GM19025 (cell line): ENCODE data around the gene TEC.
"Not testable (repeated sequence)": the region's sequence is repeated elsewhere in the genome, so short reads cannot be mapped to it uniquely, and the experiment has no call there.

Experiments
- ATAC-seq: cut with Tn5 transposase; IDR thresholded peaks from one replicate; pipeline ENCODE4 v1.9.1; 2021; ENCODE audit warnings: mild to moderate bottlenecking, low read depth, moderate library complexity; ENCODE audit not compliant: unreplicated experiment

Gene TEC

GRCh38 chr4:48173056-48173991 is 96.3 kb downstream of the TEC start:
- ATAC-seq: peak; percentile 81

DNA sequence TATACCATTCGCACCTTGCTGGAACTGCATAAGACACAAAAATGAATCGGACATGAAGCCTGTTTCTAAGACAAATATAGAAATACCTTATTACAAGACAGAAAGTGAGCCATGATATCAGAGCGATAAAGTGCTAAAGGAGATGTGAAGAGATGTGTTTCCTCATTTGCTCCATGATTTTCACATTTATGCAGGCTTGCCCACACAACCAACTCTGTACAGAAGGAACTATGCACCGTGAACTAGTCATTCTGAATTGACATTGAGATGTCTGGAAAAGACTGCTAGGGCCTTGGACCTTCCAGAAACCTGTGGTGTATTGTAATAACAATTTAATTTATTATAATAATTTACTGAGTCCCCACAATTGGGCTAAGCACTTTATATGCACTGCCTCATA is 97.0 kb downstream of the TEC start:
- ATAC-seq: no peak

DNA sequence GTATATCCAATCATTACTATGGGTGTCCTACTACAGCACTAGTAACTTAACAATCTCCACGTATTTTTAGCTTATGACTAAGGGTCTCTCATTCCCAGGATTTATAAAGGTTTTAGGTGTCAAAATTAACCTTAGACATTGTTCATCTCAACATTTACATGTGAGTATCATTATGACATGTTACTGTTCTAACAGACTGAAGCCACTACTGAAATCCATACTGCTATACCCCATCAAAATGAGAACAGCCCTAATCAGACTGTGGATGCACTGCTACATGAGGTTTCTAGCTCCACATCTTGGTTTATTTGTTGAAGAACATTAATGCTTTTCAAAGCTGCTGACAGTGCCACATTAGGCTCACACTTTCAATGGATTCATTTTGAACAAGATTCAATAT is 100.0 kb downstream of the TEC start:
- ATAC-seq: no peak

DNA sequence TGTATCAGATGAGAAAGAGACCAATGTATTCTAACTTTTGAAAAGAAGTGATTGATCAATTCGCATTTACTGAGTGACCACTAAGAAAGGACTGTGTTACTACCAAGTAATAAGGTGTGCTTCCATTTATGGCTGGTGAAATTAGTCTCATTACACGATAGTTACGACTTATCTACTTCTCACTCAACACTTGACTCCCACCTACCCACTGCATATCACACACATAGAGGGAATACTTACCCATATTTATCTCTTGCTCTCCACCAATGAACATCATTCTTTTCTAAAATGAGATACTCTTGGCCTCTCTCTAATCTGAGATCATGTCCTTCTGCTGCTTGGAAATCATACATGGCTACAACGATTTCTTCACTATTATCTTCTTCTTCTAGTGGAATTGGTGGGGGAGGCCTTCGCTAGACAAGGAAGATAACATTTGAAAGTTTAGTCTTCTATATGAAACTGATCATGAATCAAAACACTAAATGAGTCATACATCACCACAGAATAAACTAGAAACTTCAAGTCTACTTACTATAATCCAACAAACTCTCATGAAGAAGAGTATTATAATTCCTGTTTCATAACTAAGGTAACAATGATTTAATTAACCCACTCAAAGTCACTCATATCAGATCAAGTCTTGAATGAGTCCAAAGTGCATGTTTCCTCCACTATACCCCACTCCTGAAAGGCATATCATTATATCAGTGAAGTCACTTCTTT is 101.9 kb downstream of the TEC start:
- no peak for ATAC-seq

GRCh38 chr4:48164561-48164960 is 105.1 kb downstream of the TEC start:
- not testable (repeated sequence) for ATAC-seq

- no peak for ATAC-seq
Observed at GRCh38 chr4:48163746-48164145, 105.9 kb downstream of the TEC start.

GRCh38 chr4:48162162-48162561 is 107.5 kb downstream of the TEC start:
- no peak for ATAC-seq

- ATAC-seq: no peak
Observed at GRCh38 chr4:48157271-48157670, 112.4 kb downstream of the TEC start.

DNA sequence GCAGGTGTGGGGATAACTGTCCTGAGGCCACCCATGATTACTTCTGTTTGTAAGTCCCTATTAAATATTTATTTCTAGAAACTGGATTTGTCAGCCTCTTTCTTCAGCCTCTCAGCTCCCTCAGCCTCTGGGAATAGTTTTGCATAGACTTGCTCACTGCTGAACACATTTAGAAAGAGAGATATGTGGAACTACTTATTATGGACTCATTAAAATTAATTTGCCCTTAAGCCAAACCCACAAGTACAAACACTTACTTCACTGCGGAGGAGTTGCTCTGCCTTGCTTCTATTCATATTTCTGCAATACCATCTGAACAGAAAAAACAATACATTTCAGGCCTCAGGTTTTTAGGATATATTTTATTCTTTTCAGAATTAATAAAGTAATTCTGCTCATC is 113.2 kb downstream of the TEC start:
- no peak for ATAC-seq

DNA sequence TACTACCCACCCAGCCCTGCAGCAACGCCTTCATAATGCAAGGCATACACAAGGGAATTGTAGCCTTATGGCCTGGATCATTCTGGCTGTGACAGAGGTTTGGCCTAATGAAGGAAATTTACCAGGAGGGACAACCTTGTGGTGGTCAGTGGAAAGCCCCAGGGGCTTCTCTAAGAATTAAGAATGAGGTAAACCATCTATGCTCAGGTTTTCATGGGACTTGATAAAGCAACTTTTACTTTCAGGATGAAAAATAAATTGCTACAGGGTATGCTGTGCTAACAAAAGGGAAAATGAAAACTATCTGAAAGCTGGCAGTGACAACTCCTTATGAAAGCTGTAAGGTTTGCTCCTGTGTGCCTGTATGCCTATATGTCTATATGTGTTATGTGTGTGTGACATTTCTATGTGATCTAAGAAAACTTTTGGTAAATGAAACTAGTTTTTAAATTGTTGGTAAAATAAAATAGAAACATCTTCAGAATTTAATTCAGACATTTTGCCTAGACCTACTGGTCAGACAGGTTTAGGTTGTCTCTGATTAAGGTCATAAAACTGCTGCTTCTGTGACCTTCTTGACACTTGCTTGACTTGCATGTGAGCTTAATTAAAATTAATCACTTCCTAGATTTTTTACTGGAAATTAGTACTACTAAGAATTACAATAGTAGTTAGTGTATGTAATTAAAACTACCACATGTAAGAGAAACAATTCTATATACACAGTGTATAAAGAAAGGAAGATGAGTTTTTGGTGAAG is 115.7 kb downstream of the TEC start:
- peak; percentile 62 for ATAC-seq

- no peak for ATAC-seq
Observed at GRCh38 chr4:48152259-48152658, 117.4 kb downstream of the TEC start.

DNA sequence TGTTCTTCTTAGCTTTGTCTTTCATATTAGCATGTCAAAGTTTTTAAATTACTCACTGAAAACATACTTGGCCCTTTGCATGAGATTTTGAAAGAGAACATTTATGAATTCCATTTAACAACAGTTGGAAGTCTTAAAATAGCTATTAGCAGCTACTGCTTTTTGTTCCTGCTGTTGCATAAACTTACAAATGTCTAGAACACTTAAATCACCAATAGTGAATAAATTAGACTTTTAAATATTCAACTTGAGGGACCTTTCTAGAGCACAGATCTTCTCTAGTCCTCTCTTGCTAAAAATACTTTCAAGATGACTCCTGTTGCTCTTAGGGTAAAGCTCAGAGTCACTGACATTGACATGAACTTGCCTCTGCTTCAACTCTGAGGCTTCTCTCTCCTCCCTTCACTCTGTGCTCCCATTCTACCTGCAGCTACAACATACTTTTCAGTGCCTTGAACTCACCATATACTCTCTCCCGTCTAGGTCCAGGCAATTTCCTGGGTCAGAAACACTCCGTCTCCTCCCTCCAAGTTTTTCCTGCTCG is 119.7 kb downstream of the TEC start:
- ATAC-seq: no peak

GRCh38 chr4:48147621-48148020 is 122.0 kb downstream of the TEC start:
- no peak for ATAC-seq

GRCh38 chr4:48141048-48141447 is 128.6 kb downstream of the TEC start:
- ATAC-seq: no peak

DNA sequence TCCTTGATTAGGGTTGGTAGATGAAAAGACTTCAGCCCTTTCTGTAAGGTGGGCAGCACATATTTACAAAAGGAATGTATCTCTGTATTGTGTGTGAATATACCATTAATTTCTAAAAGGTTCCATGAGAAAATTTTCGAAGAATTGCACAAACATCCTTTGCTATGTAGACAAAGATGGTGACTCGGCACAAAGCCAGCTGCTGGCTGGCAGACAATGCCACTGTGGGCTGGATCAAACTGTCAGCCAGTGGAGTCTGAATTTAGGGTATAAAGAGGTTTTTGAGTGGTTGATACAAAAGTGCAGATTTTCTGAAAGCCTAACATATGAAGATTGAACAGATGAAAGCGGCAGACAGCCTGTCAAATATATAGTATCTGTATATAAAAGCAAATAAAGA is 129.9 kb downstream of the TEC start:
- ATAC-seq: no peak

DNA sequence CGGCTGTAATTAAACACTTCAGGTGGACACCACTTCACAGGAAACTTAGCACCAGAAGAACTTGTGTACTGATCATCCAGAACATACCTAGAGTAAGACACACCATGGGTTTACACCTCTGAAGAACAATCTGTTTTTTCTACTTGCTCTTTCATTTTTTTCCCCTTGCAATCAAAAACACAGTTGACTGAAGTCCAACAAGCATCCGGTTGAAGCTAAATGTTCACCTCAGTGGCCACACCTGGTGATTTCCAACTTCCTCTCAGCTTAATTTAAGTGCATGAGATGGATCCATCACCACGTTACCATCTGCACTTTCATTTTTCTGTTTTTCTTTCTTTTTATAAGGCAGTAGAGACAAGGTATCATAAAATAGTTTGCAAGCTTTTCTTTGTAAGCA is 130.7 kb downstream of the TEC start:
- peak; percentile 78 for ATAC-seq

- no peak for ATAC-seq
Observed at GRCh38 chr4:48138511-48138910, 131.1 kb downstream of the TEC start.

- no peak for ATAC-seq
Observed at GRCh38 chr4:48137846-48138245, 131.8 kb downstream of the TEC start.

DNA sequence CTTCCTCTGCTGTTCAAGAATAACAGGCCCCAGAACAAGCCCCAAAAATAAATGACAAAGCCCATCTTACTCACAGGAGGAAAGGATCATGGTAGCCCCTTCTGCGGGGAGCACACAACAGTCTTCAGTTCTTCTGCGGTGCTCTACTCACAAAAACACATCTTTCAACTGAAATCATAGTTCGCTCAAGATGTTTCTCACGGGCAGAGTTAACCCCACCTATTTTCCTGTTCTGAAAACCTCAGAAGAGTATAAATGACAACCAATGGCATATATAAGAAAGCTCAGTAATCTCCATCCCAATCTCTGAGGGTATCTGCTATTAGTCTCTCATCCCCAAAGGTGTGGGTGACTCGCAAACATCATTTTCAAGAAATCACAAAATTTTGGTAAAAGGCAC is 135.6 kb downstream of the TEC start, which contains the start of gene TXK:
TXK (minus strand) TSS at position 170 of the 400 bp plus-strand sequence; CDS start at position 90, 80 bp downstream.
- ATAC-seq: no peak

DNA sequence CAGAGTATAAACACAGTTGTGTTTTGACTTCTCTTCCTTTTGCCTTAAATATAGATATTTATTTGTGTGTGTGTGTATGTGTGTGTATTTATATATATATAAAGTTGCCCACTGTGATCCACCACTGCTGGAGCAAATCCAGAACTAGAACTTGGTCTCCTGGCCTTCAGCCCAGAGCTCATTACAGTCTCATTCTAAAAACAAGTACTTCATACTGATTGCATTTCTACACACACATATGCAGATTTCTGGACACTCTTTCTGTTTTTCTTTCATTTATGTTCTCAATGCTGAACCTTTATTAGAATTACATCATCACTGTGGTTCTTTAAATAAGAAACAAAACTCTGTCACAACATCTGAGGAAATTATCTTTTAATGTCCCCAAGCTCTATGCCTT is 136.0 kb downstream of the TEC start:
- ATAC-seq: no peak

- no peak for ATAC-seq
Observed at GRCh38 chr4:48131736-48132135, 137.9 kb downstream of the TEC start.
